ENCODE data around the gene GPR160.
A peak's percentile ranks its signal among the peaks of the same experiment; 100 is the strongest.

The GPR160 gene
- long read RNA-seq, donor 1, transcript GPR160-201 (4 exons, 2,039 nt) = major isoform, 19 of 19 reads
- long read RNA-seq, donor 1, partial matches to known transcripts = 0 of 19 reads
- long read RNA-seq, donor 1, other reads (novel, unspliced or antisense) = 0 of 19 reads
- long read RNA-seq, donor 2, transcript GPR160-201 (4 exons, 2,039 nt) = major isoform, 11 of 11 reads
- long read RNA-seq, donor 2, partial matches to known transcripts = 0 of 11 reads
- long read RNA-seq, donor 2, other reads (novel, unspliced or antisense) = 0 of 11 reads
- long read RNA-seq, donor 3, partial matches to known transcripts = 0 of 4 reads
- long read RNA-seq, donor 3, other reads (novel, unspliced or antisense) = 0 of 4 reads
- long read RNA-seq, donor 4, transcript GPR160-201 (4 exons, 2,039 nt) = major isoform, 8 of 8 reads
- long read RNA-seq, donor 4, partial matches to known transcripts = 0 of 8 reads
- long read RNA-seq, donor 4, other reads (novel, unspliced or antisense) = 0 of 8 reads
- long read RNA-seq, donor 5, transcript GPR160-201 (4 exons, 2,039 nt) = major isoform, 9 of 10 reads
- long read RNA-seq, donor 5, partial matches to known transcripts = 0 of 10 reads
- long read RNA-seq, donor 5, other reads (novel, unspliced or antisense) = 0 of 10 reads
- long read RNA-seq, donor 6, transcript GPR160-201 (4 exons, 2,039 nt) = major isoform, 8 of 13 reads
- long read RNA-seq, donor 6, partial matches to known transcripts = 5 of 13 reads
- long read RNA-seq, donor 6, other reads (novel, unspliced or antisense) = 0 of 13 reads
- long read RNA-seq, donor 7, transcript GPR160-201 (4 exons, 2,039 nt) = major isoform, 6 of 6 reads
- long read RNA-seq, donor 7, partial matches to known transcripts = 0 of 6 reads
- long read RNA-seq, donor 7, other reads (novel, unspliced or antisense) = 0 of 6 reads
- long read RNA-seq, donor 8, transcript GPR160-201 (4 exons, 2,039 nt) = major isoform, 15 of 15 reads
- long read RNA-seq, donor 8, partial matches to known transcripts = 0 of 15 reads
- long read RNA-seq, donor 8, other reads (novel, unspliced or antisense) = 0 of 15 reads

- peak; percentile 78 for DNase-seq
Measured at GRCh38 chr3:170037463-170038433, at the start of gene GPR160. GPR160 (plus strand) TSS chr3:170037995; CDS start chr3:170083973, 45,978 bp downstream.

- no peak for DNase-seq
Measured at GRCh38 chr3:169990431-169990830, 47.4 kb upstream of the GPR160 start.

GRCh38 chr3:169992156-169992555 lies 45.6 kb upstream of the GPR160 start:
- no peak for DNase-seq

- DNase-seq = no peak
Measured at GRCh38 chr3:169992781-169993180, 45.0 kb upstream of the GPR160 start.

GRCh38 chr3:169993761-169994160 lies 44.0 kb upstream of the GPR160 start:
- no peak for DNase-seq

GRCh38 chr3:169996063-169996462 lies 41.7 kb upstream of the GPR160 start:
- no peak for DNase-seq

GRCh38 chr3:169998668-169999131 lies 39.1 kb upstream of the GPR160 start:
- DNase-seq = no peak

GRCh38 chr3:169999433-169999832 lies 38.4 kb upstream of the GPR160 start:
- DNase-seq = no peak

GRCh38 chr3:170000051-170000450 lies 37.7 kb upstream of the GPR160 start:
- DNase-seq = no peak

- no peak for DNase-seq
Measured at GRCh38 chr3:170002231-170002630, 35.6 kb upstream of the GPR160 start.

- no peak for DNase-seq
Measured at GRCh38 chr3:170002879-170003278, 34.9 kb upstream of the GPR160 start.

- DNase-seq = no peak
Measured at GRCh38 chr3:170003881-170004356, 33.9 kb upstream of the GPR160 start.

GRCh38 chr3:170007031-170007663 lies 30.6 kb upstream of the GPR160 start:
- DNase-seq = no peak

- no peak for DNase-seq
Measured at GRCh38 chr3:170010498-170010897, 27.3 kb upstream of the GPR160 start.

GRCh38 chr3:170012683-170013400 lies 25.0 kb upstream of the GPR160 start:
- no peak for DNase-seq

- DNase-seq = no peak
Measured at GRCh38 chr3:170016057-170016456, 21.7 kb upstream of the GPR160 start.

GRCh38 chr3:170019306-170019705 lies 18.5 kb upstream of the GPR160 start:
- DNase-seq = peak; percentile 7

- DNase-seq = no peak
Measured at GRCh38 chr3:170021083-170021482, 16.7 kb upstream of the GPR160 start.

GRCh38 chr3:170022336-170022735 lies 15.5 kb upstream of the GPR160 start:
- DNase-seq = no peak

GRCh38 chr3:170023165-170023564 lies 14.6 kb upstream of the GPR160 start:
- no peak for DNase-seq

All from right kidney (tissue), 9 donors.